ENCODE measurements around the gene MCC. TPM values are rescaled to one million over a fixed set of nuclear protein-coding genes. Genes with fewer than 3 reads are reported as not detected.
"Not testable (repeated sequence)": the region's sequence is repeated elsewhere in the genome, so short reads cannot be mapped to it uniquely, and the experiment has no call there.

Gene MCC
- total and polyA plus RNA-seq, 9 donors: 29.8 to 262 (median 108) TPM

DNA sequence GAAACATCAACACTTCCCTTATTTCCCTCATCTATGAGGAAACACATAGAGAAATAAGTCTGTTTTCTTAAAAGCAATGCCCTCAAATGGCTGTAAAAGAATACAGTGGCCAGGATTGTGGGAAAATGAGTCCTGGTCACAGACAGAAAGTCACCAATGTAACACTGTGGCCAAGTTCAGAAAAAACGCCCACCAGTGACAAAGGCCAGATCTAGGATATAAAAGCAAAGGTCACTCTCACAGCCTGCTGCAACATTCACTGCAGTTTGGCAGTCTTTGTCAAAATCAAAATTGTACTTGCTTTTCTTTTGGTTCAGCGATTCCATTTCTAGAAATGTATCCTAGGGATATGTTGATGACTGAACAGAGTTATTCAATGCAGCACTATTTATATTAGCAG, 84.0 kb downstream of the MCC start:
- Histone ChIP-seq H3K36me3 (no peaks in the 10 kb centered on the region), H3K4me1 (ENCODE audit: insufficient read depth) (no peaks in the 10 kb centered on the region), H3K9me3 (no peaks in the 10 kb centered on the region), H3K4me3 (no peak overlapping the region), H3K27ac (no peak overlapping the region), H3K27me3 (no peaks in the 10 kb centered on the region)
- DNase-seq: no peak
- TF ChIP-seq EP300 (IDR thresholded peaks at IDR 0.05) (no peak), CTCF (IDR thresholded peaks at IDR 0.05) (no peak), POLR2A (IDR thresholded peaks at IDR 0.05) (no peak)
- 71 to 84% (median 71%) methylated on average over 2 of the region's 2 CpGs for WGBS, 3 donors
- intact Hi-C loops (cut with DNase I): no loop called here

DNA sequence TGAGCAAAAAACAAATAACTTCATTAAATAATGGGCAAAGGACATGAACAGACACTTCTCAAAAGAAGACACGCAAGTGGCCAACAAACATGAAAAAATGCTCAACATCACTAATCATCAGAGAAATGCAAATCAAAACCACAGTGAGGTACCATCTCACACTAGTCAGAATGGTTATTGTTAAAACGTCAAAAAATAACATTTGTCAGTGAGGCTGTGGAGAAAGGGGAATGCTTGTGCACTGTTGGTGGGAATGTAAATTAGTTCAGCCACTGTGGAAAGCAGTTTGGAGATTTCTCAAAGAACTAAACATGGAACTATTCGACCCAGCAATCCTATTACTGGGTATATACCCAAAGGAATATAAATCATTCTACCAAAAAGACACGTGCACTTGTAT, 90.3 kb downstream of the MCC start:
- WGBS, 3 donors: 79 to 83% (median 81%) methylated on average over 4 of the region's 4 CpGs
- H3K27ac ChIP-seq; H3K4me3 ChIP-seq; H3K36me3 ChIP-seq; DNase-seq; H3K27me3 ChIP-seq; H3K4me1 ChIP-seq (ENCODE audit: insufficient read depth); H3K9me3 ChIP-seq; intact Hi-C loops (cut with DNase I): not testable (repeated sequence)

DNA sequence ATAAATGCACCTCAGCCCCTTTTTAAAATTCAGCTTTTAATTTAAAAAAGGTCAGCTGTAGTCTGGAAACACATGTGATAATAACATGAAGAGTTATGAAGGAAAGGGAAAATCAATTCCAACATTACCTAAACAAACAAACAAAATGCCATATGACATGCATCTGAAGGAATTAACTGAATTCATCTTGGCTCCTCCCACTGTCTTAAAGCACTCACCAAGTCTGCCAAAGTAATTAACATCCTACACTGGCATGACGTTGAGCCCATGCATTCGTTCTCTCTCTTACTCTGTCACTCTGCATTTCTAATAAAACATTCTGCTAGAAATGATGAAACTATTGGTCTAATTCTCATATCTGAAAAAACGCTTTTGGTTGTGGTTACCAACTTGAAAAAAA, 91.2 kb downstream of the MCC start:
- H3K9me3 ChIP-seq: no peaks in the 10 kb centered on the region
- 70 to 81% (median 79%) methylated on average over 3 of the region's 3 CpGs for WGBS, 3 donors
- H3K27ac ChIP-seq: no peak overlapping the region
- no peaks in the 10 kb centered on the region for H3K36me3 ChIP-seq
- H3K27me3 ChIP-seq: no peaks in the 10 kb centered on the region
- DNase-seq: no peak
- no peak for TF ChIP-seq CTCF (IDR thresholded peaks at IDR 0.05)
- H3K4me1 ChIP-seq (ENCODE audit: insufficient read depth): no peaks in the 10 kb centered on the region
- intact Hi-C loops (cut with DNase I): no loop called here
- H3K4me3 ChIP-seq: no peak overlapping the region

DNA sequence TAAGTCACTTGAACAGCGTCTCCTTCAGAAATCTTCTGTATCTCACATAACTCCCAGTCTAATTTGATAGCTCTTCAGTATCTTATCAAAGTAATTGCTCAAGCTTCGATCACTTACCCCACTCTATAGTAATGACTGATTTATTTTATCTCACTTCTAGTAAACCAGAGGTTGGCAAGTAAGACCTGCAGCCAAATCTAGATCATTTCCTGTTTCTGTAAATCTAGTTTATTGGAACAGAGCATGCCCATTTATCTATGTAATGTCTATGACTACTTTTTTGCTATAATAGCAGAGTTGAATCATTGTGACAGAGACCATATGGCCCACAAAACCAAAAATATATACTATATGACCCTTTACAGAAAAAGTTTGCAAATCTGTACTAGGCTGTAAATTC, 93.6 kb downstream of the MCC start:
- H3K9me3 ChIP-seq: no peaks in the 10 kb centered on the region
- TF ChIP-seq EP300 (IDR thresholded peaks at IDR 0.05) (no peak), POLR2A (IDR thresholded peaks at IDR 0.05) (no peak), CTCF (IDR thresholded peaks at IDR 0.05) (no peak)
- no peaks in the 10 kb centered on the region for H3K27me3 ChIP-seq
- no peak for DNase-seq
- no peak overlapping the region for H3K27ac ChIP-seq
- no peak overlapping the region for H3K4me3 ChIP-seq
- H3K4me1 ChIP-seq (ENCODE audit: insufficient read depth): no peaks in the 10 kb centered on the region
- intact Hi-C loops (cut with DNase I): no loop called here
- WGBS, 3 donors: 87 to 94% (median 94%) methylated on average over 2 of the region's 2 CpGs
- no peaks in the 10 kb centered on the region for H3K36me3 ChIP-seq

DNA sequence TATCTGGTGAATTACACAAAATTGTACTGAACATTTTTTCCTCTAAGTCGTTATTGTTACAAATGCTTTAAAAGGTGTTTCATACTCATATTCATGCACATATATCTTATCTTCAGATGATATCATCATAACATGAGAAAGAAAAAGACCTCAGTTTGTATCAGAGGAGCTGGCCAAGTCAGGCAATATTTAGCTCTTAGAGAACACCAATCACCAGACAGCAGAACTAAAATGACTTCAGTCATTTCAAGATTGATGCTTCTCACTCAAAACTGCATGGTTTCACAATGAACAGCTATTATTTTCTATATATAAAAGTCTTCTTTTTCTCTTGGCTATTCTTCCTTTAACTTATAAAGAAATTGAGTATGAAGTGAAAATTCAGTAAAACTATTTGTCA, 98.0 kb downstream of the MCC start:
- Histone ChIP-seq H3K27ac (no peak overlapping the region), H3K9me3 (no peaks in the 10 kb centered on the region), H3K27me3 (no peaks in the 10 kb centered on the region), H3K4me1 (ENCODE audit: insufficient read depth) (no peaks in the 10 kb centered on the region), H3K36me3 (no peaks in the 10 kb centered on the region), H3K4me3 (no peak overlapping the region)
- TF ChIP-seq POLR2A (IDR thresholded peaks at IDR 0.05): no peak
- TF ChIP-seq EP300 (IDR thresholded peaks at IDR 0.05): no peak
- no peak for TF ChIP-seq CTCF (IDR thresholded peaks at IDR 0.05)
- 78 to 85% (median 84%) methylated on average over 1 of the region's 1 CpG for WGBS, 3 donors
- intact Hi-C loops (cut with DNase I): no loop called here
- no peak for DNase-seq

Data from ovary (tissue), 9 donors.